ENCODE data around the gene HNRNPM. TPM values are rescaled to one million over a fixed set of nuclear protein-coding genes. Genes with fewer than 3 reads are reported as not detected.
"Not testable (repeated sequence)": the region's sequence is repeated elsewhere in the genome, so short reads cannot be mapped to it uniquely, and the experiment has no call there.

HNRNPM gene
- total RNA-seq, 1 donor from 2014 or later = 104 TPM

GRCh38 chr19:8430650-8431049, 14.1 kb upstream of the HNRNPM start:
- Histone ChIP-seq H3K36me3 (peaks cover 65% of the 10 kb centered on the region), H3K27me3 (ENCODE audit: low read depth) (no peaks in the 10 kb centered on the region), H3K4me3 (no peak overlapping the region), H3K27ac (replicated peaks) (no peak overlapping the region), H3K4me1 (peaks cover 12% of the 10 kb centered on the region), H3K9me3 (replicated peaks) (no peaks in the 10 kb centered on the region)
- no peak for DNase-seq
- no peak for TF ChIP-seq CTCF (IDR thresholded peaks at IDR 0.05; ENCODE audit: borderline replicate concordance)
- intact Hi-C loops (cut with micrococcal nuclease) = no loop called here

DNA sequence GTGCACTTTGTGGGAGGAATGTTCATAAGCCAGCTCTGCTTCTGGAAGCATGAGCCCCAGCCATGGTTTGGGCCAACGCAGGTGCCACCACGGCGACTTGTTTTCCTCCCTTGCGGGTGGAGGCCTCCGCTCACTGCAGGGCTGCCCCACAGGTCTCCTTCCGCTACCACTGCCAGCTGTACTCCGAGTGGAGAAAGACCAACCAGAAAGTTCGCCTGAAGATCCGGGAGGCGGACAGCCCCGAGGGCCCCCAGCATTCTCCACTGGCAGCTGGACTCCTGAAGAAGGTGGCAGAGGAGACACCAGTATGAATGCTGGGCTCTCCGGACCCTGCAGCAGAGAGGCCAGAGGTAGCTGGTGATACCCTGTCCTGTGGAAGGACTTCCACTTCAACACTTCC, 6.5 kb upstream of the HNRNPM start:
- no peaks in the 10 kb centered on the region for H3K9me3 ChIP-seq (replicated peaks)
- H3K36me3 ChIP-seq = peaks cover 45% of the 10 kb centered on the region
- H3K27me3 ChIP-seq (ENCODE audit: low read depth) = no peaks in the 10 kb centered on the region
- no peak overlapping the region for H3K27ac ChIP-seq (replicated peaks)
- H3K4me1 ChIP-seq = peaks cover 12% of the 10 kb centered on the region
- DNase-seq = no peak
- no peak overlapping the region for H3K4me3 ChIP-seq
- intact Hi-C loops (cut with micrococcal nuclease) = no loop called here
- TF ChIP-seq CTCF (IDR thresholded peaks at IDR 0.05; ENCODE audit: borderline replicate concordance) = no peak

DNA sequence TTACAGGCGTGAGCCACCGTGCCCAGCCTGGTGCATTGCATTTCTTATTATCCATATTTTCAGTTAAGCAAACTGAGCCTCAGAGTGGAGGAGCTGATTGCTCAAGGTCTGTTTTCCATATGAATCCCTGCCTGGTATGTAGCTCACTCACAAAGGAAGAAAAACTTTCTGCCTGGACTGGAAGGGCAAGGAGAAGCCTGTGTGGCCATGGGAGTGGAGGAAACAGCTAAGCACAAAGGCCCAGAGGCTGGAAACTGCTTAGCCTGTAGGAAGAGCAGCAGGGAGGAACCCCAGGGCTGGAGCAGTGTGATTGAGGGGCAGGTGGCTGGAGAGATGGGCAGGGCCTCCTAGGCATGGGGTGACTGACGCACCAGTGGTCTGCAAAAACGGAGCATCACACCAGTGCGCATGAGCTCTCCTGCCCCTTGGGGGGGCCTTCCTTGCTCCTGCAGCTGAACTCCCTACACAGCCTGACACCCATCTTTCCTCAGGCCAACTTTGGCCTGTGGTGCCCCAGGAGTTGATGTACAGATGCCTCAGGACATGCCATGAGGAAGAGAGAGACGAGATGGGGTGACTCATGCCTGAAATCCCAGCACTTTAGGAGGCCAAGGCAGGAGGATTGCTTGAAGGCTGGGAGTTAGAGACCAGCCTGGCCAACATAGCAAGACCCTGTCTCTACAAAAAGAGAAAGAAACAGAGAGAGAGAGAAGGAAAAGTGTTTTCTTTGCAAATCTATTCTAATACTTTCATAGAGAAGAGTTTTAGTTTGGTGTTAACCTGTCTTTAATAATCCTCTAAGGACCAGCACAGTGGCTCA, 2.8 kb upstream of the HNRNPM start:
- intact Hi-C loops (cut with micrococcal nuclease) = no loop called here
- TF ChIP-seq CTCF (IDR thresholded peaks at IDR 0.05; ENCODE audit: borderline replicate concordance) = no peak
- H3K27me3 ChIP-seq (ENCODE audit: low read depth) = no peaks in the 10 kb centered on the region
- no peak overlapping the region for H3K27ac ChIP-seq (replicated peaks)
- no peak for DNase-seq
- H3K4me1 ChIP-seq = peaks cover 27% of the 10 kb centered on the region
- no peaks in the 10 kb centered on the region for H3K9me3 ChIP-seq (replicated peaks)
- H3K36me3 ChIP-seq = peaks cover 36% of the 10 kb centered on the region
- no peak overlapping the region for H3K4me3 ChIP-seq

- Histone ChIP-seq H3K27ac (replicated peaks) (peak overlapping the region; percentile 99), H3K36me3 (peaks cover 21% of the 10 kb centered on the region), H3K4me3 (peak overlapping the region; percentile 100), H3K4me1 (peaks cover 49% of the 10 kb centered on the region)
- DNase-seq; intact Hi-C loops (cut with micrococcal nuclease); H3K27me3 ChIP-seq (ENCODE audit: low read depth); H3K9me3 ChIP-seq (replicated peaks): not testable (repeated sequence)
Observed at GRCh38 chr19:8444140-8444676, 567 bp upstream of the HNRNPM start.

DNA sequence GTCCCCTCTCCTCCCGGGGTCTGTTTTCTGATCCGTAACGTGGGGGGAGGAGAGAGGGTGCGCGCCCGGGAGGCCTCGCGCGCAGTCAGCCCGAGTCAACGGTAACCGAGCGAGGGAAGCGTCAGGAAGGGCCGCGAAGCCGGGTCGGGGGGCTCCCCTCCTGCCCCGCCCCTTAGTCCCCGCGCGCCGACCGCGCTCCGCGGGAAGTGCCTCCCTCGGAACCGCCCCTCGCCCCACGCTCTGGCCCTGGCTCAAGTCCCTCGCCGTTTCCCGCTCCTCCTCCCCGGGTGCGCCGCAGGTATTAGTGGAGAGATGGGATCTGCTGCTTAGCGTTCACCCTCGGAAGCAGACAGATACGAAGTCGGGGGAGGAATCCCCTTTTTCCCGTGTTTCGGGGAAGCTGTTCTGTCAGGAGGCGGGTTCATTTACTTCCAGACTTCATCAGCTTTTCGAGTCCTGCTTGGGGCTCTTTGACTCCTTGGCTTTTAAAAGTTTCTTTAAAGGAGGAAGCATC, 770 bp downstream of the HNRNPM start:
- no peaks in the 10 kb centered on the region for H3K9me3 ChIP-seq (replicated peaks)
- H3K4me3 ChIP-seq = peak overlapping the region; percentile 100
- TF ChIP-seq CTCF (IDR thresholded peaks at IDR 0.05; ENCODE audit: borderline replicate concordance) = no peak
- peaks cover 15% of the 10 kb centered on the region for H3K36me3 ChIP-seq
- H3K27me3 ChIP-seq (ENCODE audit: low read depth) = no peaks in the 10 kb centered on the region
- peak overlapping the region; percentile 99 for H3K27ac ChIP-seq (replicated peaks)
- peaks cover 60% of the 10 kb centered on the region for H3K4me1 ChIP-seq
- intact Hi-C loops (cut with micrococcal nuclease) = no loop called here
- peak; percentile 61 for DNase-seq

All from left ventricle myocardium inferior (tissue), 1 donor.